WERI-Rb-1 (cell line): Measurements from ENCODE around the gene TMEM108.

Source experiments
- DNase-seq: peaks from one replicate; pipeline ENCODE4 v3.0.0-alpha.2; 2020
- H3K27ac ChIP-seq: fragments of 250-450 bp; sonication (Bioruptor Pico); 2 replicates; pipeline ENCODE4 v1.5.1; 2020; ENCODE audit warnings: mild to moderate bottlenecking, moderate library complexity
- H3K27me3 ChIP-seq: fragments of 250-450 bp; sonication (Bioruptor Pico); 2 replicates; pipeline ENCODE4 v1.5.1; 2021; ENCODE audit warnings: mild to moderate bottlenecking, low read depth, moderate library complexity; ENCODE audit not compliant: insufficient read depth, severe bottlenecking
- H3K36me3 ChIP-seq: fragments of 250-450 bp; sonication (Bioruptor Pico); 2 replicates; pipeline ENCODE4 v1.5.1; 2020; ENCODE audit warnings: mild to moderate bottlenecking, moderate library complexity
- H3K4me3 ChIP-seq: 2 replicates; pipeline ENCODE4 v1.5.1; 2011; ENCODE audit warnings: low read depth, mild to moderate bottlenecking, control low read depth, low read length
- H3K9me3 ChIP-seq: fragments of 250-450 bp; sonication (Bioruptor Pico); 2 replicates; pipeline ENCODE4 v1.5.1; 2021; ENCODE audit warnings: mild to moderate bottlenecking, moderate library complexity; ENCODE audit not compliant: severe bottlenecking
- CTCF ChIP-seq: IDR thresholded peaks from 2 replicates; pipeline ENCODE4 v1.5.1; 2011; ENCODE audit warnings: low read depth, mild to moderate bottlenecking, control low read depth, inconsistent platforms, low read length

TMEM108 gene

GRCh38 chr3:133237380-133237779 is 199.2 kb downstream of the TMEM108 start:
- TF ChIP-seq CTCF = no peak
- H3K27me3 ChIP-seq = no peaks in the 10 kb centered on the region
- no peaks in the 10 kb centered on the region for H3K36me3 ChIP-seq
- H3K9me3 ChIP-seq = no peaks in the 10 kb centered on the region
- DNase-seq = no peak
- no peak overlapping the region for H3K4me3 ChIP-seq
- no peak overlapping the region for H3K27ac ChIP-seq

GRCh38 chr3:133238015-133238414 is 199.8 kb downstream of the TMEM108 start:
- DNase-seq = no peak
- Histone ChIP-seq H3K36me3 (no peaks in the 10 kb centered on the region), H3K27ac (no peak overlapping the region)

GRCh38 chr3:133246119-133246518 is 207.9 kb downstream of the TMEM108 start:
- DNase-seq = no peak
- no peak for TF ChIP-seq CTCF
- Histone ChIP-seq H3K27ac (no peak overlapping the region), H3K4me3 (no peak overlapping the region), H3K27me3 (no peaks in the 10 kb centered on the region), H3K36me3 (no peaks in the 10 kb centered on the region), H3K9me3 (no peaks in the 10 kb centered on the region)

More at GRCh38 chr3:133238015-133238414, 199.8 kb downstream of the TMEM108 start:
- TF ChIP-seq CTCF = no peak
- Histone ChIP-seq H3K9me3 (no peaks in the 10 kb centered on the region), H3K27me3 (no peaks in the 10 kb centered on the region), H3K4me3 (no peak overlapping the region)

DNA sequence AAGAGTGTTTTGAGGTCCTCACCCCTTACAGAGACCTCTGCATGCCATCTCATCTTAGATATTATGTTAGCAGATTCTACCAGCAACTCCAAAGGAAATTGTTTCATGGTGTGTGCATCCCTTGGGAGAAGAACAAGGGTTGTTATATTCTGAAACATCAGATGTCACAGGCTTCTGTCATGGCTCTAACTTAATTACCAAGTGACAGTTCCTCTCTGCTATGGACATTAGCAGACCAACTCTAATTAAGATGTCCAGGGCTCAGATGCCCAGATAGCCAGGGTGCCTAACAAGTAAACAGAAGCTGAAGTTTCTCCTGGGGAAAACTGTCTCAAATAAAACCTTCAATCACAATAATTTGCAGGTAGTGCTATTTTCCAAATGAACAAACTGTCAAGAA is 208.6 kb downstream of the TMEM108 start:
- TF ChIP-seq CTCF = no peak
- H3K36me3 ChIP-seq = no peaks in the 10 kb centered on the region
- no peak overlapping the region for H3K27ac ChIP-seq
- no peak overlapping the region for H3K4me3 ChIP-seq
- H3K9me3 ChIP-seq = no peaks in the 10 kb centered on the region
- no peak for DNase-seq
- H3K27me3 ChIP-seq = no peaks in the 10 kb centered on the region

DNA sequence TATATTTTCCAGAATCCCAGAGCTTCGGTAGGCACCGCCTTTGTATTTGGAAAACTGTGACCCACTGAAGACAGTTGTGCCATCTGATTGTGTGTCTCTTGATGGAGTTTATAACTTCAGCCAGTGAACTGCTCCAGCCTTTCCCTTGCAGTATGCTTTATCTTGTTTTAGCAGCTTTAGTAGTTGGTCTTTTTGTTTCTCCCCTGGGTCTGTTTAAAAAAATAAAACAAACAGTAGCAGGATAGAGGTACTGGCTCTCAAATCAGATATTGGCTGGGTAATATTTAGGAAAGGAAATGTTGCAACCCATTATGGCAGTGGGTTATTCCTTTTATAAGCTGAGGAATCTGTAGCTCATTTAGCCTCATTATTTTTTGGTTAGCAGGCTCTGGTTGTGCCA is 210.2 kb downstream of the TMEM108 start:
- DNase-seq = no peak
- Histone ChIP-seq H3K9me3 (no peaks in the 10 kb centered on the region), H3K27me3 (no peaks in the 10 kb centered on the region), H3K36me3 (no peaks in the 10 kb centered on the region), H3K27ac (no peak overlapping the region), H3K4me3 (no peak overlapping the region)
- no peak for TF ChIP-seq CTCF

DNA sequence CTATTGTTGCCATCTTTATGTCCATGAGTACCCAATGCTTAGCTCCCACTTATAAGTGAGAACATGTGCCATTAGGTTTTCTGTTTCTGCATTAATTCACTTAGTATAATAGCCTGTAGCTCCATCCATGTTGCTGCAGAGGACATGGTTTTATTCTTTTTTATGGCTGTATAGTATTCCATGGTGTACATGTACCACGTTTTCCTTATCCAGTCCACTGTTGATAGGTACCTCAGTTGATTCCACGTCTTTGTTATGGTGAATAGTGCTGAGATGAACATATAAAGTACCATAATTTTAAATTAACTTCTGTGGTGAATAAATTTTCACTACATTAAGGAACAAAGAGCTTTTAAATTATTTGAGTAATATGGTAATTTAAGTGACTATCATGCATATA is 211.3 kb downstream of the TMEM108 start:
- DNase-seq = no peak
- Histone ChIP-seq H3K27me3 (no peaks in the 10 kb centered on the region), H3K4me3 (no peak overlapping the region), H3K36me3 (no peaks in the 10 kb centered on the region), H3K27ac (no peak overlapping the region), H3K9me3 (no peaks in the 10 kb centered on the region)
- TF ChIP-seq CTCF = no peak
